OCI-LY3 (cell line): ENCODE results near the gene LRCH1.

Source experiments
- H2AFZ ChIP-seq: fragments of 200-600, 300-600 bp; shearing (Covaris generic); 2 replicates; pipeline ENCODE4 v1.6.0; 2014; ENCODE audit warnings: antibody characterized with exemption, low read depth, low read length
- H3K27ac ChIP-seq: fragments of 200-600, 300-600 bp; sonication (generic); 2 replicates; pipeline ENCODE4 v1.5.1; 2014; ENCODE audit warnings: mild to moderate bottlenecking, low read length, moderate library complexity, mixed read lengths
- H3K27me3 ChIP-seq: fragments of 200-600, 300-600 bp; sonication (generic); 2 replicates; pipeline ENCODE4 v1.6.1; 2014; ENCODE audit warnings: low read depth, low read length, mixed read lengths
- H3K36me3 ChIP-seq: fragments of 200-600, 300-600 bp; sonication (generic); replicated peaks from 2 replicates; pipeline ENCODE3; 2014; ENCODE audit warnings: low read depth, low read length, mixed read lengths
- H3K4me1 ChIP-seq: fragments of 300-600, 200-600 bp; sonication (generic); 2 replicates; pipeline ENCODE4 v1.6.1; 2014; ENCODE audit warnings: low read length, mixed read lengths
- H3K4me2 ChIP-seq: fragments of 200-600, 300-600 bp; sonication (generic); 2 replicates; pipeline ENCODE4 v1.6.1; 2014; ENCODE audit warnings: low read length, mixed read lengths
- H3K4me3 ChIP-seq: fragments of 300-600, 200-600 bp; sonication (generic); 2 replicates; pipeline ENCODE4 v1.5.1; 2014; ENCODE audit warnings: antibody characterized with exemption, mild to moderate bottlenecking, low read length, moderate library complexity
- H3K79me2 ChIP-seq: fragments of 300-600, 200-600 bp; shearing (Covaris generic); 2 replicates; pipeline ENCODE4 v1.6.1; 2014; ENCODE audit warnings: mild to moderate bottlenecking, low read length, mixed read lengths
- H3K9ac ChIP-seq: fragments of 300-600, 200-600 bp; shearing (Covaris generic); 2 replicates; pipeline ENCODE4 v1.6.0; 2014; ENCODE audit warnings: mild to moderate bottlenecking, low read length, moderate library complexity
- H3K9me3 ChIP-seq: fragments of 200-600, 300-600 bp; shearing (Covaris generic); 2 replicates; pipeline ENCODE4 v1.6.1; 2014; ENCODE audit warnings: low read length, mixed read lengths; ENCODE audit not compliant: insufficient read depth
- H4K20me1 ChIP-seq: fragments of 200-600, 300-600 bp; sonication (generic); 2 replicates; pipeline ENCODE4 v1.6.1; 2016; ENCODE audit warnings: low read length, mixed read lengths; ENCODE audit not compliant: insufficient read depth
- CTCF ChIP-seq: fragments of 200-600, 300-600 bp; sonication (generic); IDR thresholded peaks from 2 replicates; pipeline ENCODE4 v1.5.1; 2014; ENCODE audit warnings: antibody characterized with exemption, low read length, low read depth
- EZH2phosphoT487 ChIP-seq: fragments of 200-600 bp; shearing (Covaris generic); IDR thresholded peaks from 2 replicates; pipeline ENCODE4 v1.6.1; 2018; ENCODE audit warnings: antibody characterized with exemption, mixed run types, low read depth

The LRCH1 gene

DNA sequence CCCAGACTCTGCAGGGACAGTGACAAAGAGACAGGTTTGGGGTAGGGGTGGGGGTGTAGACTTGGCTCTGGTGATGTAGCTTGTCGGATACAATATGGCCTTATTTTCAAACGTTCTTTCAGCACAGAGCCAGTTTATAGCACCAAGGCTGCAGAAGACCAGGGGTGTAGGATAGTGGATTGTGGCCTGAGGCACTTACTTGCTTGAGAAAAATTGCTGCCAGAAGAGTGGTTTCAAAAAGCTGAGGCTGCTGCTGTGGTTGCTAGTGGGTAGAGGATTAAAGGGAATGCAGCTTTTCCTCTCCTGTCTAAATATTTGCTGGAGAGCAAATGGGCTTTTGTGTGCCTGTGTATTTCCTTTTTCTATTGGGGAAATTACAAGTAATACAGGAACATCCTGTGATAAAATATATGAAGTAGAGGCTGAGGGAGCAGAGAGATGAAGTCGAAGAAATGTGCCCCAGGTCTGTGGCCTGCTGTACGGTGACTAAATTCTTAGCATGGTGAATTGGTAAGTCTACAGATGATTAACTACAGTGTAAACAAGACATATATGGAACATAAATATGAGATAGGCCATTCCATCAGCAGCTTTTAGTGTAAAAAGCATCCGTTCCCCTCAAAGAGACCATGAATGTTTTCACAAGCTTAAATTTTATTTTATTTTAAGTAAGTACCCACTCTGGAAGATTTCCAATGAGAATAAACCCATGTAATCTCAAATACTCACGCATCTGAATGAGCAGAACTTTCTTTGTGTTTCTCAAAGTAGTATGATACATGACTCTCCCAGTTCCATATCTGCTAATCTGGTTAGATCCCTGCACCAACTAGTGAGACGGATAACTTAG lies 112.9 kb downstream of the LRCH1 start:
- Histone ChIP-seq H3K4me1 (peaks cover 80% of the 10 kb centered on the region), H3K27ac (peak overlapping the region; percentile 82), H2AFZ (no peak overlapping the region), H3K27me3 (no peaks in the 10 kb centered on the region), H3K9me3 (no peaks in the 10 kb centered on the region), H3K4me3 (peak overlapping the region; percentile 50), H3K4me2 (peak overlapping the region; percentile 76), H3K79me2 (peaks cover 90% of the 10 kb centered on the region), H3K9ac (peak overlapping the region; percentile 56), H3K36me3 (no peaks in the 10 kb centered on the region), H4K20me1 (no peaks in the 10 kb centered on the region)
- no peak for TF ChIP-seq EZH2phosphoT487
- TF ChIP-seq CTCF, result no peak

DNA sequence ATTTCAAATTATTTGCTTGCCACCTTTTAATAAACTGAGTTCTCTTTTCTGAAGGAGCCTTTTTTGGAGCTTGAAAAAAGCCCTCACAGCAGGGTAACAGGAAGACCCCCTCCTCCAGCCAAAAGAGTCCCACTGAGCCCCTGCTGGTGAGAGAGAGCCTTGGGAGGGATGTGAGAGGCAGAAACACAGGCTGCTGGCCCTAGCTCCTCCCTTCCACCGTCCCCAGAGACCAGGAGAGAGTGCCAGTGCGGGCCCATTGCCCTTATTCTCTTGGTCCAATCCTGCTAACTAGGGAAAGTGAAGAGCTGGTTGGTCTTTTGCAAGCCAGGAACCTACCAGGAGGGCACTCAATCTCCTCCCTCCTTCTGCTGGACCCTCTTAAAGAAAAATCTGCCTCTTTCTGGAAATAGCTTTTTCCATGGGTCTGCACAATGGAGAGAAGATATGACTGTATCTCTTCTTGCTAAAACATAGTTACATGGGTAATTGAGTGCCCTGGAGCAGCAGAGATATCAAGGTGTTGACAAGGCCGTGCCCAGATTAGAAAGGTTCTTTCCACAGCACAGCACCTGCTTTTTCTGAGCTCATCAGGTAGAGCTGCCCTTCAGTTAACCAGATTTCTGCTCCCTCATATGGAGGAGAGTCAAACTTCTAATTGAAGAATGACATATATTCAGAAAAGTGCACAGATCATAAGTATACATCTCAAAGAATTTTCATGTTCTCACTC lies 113.9 kb downstream of the LRCH1 start:
- H3K27ac ChIP-seq, result peak overlapping the region; percentile 82
- peak overlapping the region; percentile 56 for H3K9ac ChIP-seq
- no peaks in the 10 kb centered on the region for H3K27me3 ChIP-seq
- TF ChIP-seq EZH2phosphoT487 (no peak), CTCF (peak; percentile 11; the same call in 1 of the 2 replicates)
- H3K36me3 ChIP-seq, result peaks cover 3% of the 10 kb centered on the region
- no peak overlapping the region for H2AFZ ChIP-seq
- H3K79me2 ChIP-seq, result peaks cover 87% of the 10 kb centered on the region
- H3K4me1 ChIP-seq, result peaks cover 79% of the 10 kb centered on the region
- H4K20me1 ChIP-seq, result no peaks in the 10 kb centered on the region
- peak overlapping the region; percentile 50 for H3K4me3 ChIP-seq
- peak overlapping the region; percentile 76 for H3K4me2 ChIP-seq
- no peaks in the 10 kb centered on the region for H3K9me3 ChIP-seq

GRCh38 chr13:46667687-46668281 lies 114.8 kb downstream of the LRCH1 start:
- Histone ChIP-seq H2AFZ (0 out of 2 replicates have a peak overlapping the region, but pooled peaks have one; percentile 6), H3K36me3 (peaks cover 11% of the 10 kb centered on the region), H3K27ac (peak overlapping the region; percentile 82), H3K9ac (peak overlapping the region; percentile 49), H3K4me2 (peak overlapping the region; percentile 76), H3K9me3 (no peaks in the 10 kb centered on the region), H3K79me2 (peaks cover 87% of the 10 kb centered on the region), H4K20me1 (no peaks in the 10 kb centered on the region), H3K27me3 (no peaks in the 10 kb centered on the region), H3K4me3 (peak overlapping the region; percentile 69), H3K4me1 (peaks cover 75% of the 10 kb centered on the region)
- TF ChIP-seq EZH2phosphoT487 (no peak), CTCF (no peak)
